ENCODE measurements around the gene EXOG.

The EXOG gene

GRCh38 chr3:38561746-38562466 is 65.8 kb downstream of the EXOG start:
- Histone ChIP-seq H3K9me3 (replicated peaks; ENCODE audit: insufficient read depth, low read length) (no peaks in the 10 kb centered on the region), H3F3A (ENCODE audit: insufficient read depth, low read length) (no peaks in the 10 kb centered on the region), H3K36me3 (replicated peaks; ENCODE audit: insufficient read depth, low read length) (no peaks in the 10 kb centered on the region), H3K9me2 (replicated peaks; ENCODE audit: insufficient read depth, low read length) (no peaks in the 10 kb centered on the region), H3K4me2 (ENCODE audit: low read depth, low read length) (no peak overlapping the region), H3K4me1 (ENCODE audit: low read length) (no peaks in the 10 kb centered on the region), H3K4me3 (ENCODE audit: low read length) (no peak overlapping the region), H3K27ac (ENCODE audit: low read length) (no peak overlapping the region), H3K9ac (ENCODE audit: low read length) (no peak overlapping the region), H2AFZ (ENCODE audit: low read length) (no peak overlapping the region), H3K27me3 (replicated peaks; ENCODE audit: insufficient read depth, low read length) (no peaks in the 10 kb centered on the region), H4K20me1 (ENCODE audit: insufficient read depth, low read length) (no peaks in the 10 kb centered on the region), H3K79me2 (ENCODE audit: low read length) (no peaks in the 10 kb centered on the region)
- no peak for TF ChIP-seq EZH2phosphoT487 (IDR thresholded peaks at IDR 0.05; ENCODE audit: low read length)
- no peak for TF ChIP-seq EZH2 (optimal IDR thresholded peaks at IDR 0.05; ENCODE audit: low read depth, low read length)
- DNase-seq: no peak

- Histone ChIP-seq H3K9me3 (replicated peaks; ENCODE audit: insufficient read depth, low read length) (no peaks in the 10 kb centered on the region), H3K4me3 (ENCODE audit: low read length) (no peak overlapping the region), H3F3A (ENCODE audit: insufficient read depth, low read length) (no peaks in the 10 kb centered on the region), H4K20me1 (ENCODE audit: insufficient read depth, low read length) (no peaks in the 10 kb centered on the region), H3K4me2 (ENCODE audit: low read depth, low read length) (no peak overlapping the region), H3K9me2 (replicated peaks; ENCODE audit: insufficient read depth, low read length) (no peaks in the 10 kb centered on the region), H3K27ac (ENCODE audit: low read length) (no peak overlapping the region), H2AFZ (ENCODE audit: low read length) (no peak overlapping the region), H3K4me1 (ENCODE audit: low read length) (no peaks in the 10 kb centered on the region), H3K79me2 (ENCODE audit: low read length) (no peaks in the 10 kb centered on the region), H3K27me3 (replicated peaks; ENCODE audit: insufficient read depth, low read length) (no peaks in the 10 kb centered on the region), H3K9ac (ENCODE audit: low read length) (no peak overlapping the region), H3K36me3 (replicated peaks; ENCODE audit: insufficient read depth, low read length) (no peaks in the 10 kb centered on the region)
- TF ChIP-seq EZH2phosphoT487 (IDR thresholded peaks at IDR 0.05; ENCODE audit: low read length): no peak
- no peak for TF ChIP-seq EZH2 (optimal IDR thresholded peaks at IDR 0.05; ENCODE audit: low read depth, low read length)
- no peak for TF ChIP-seq CTCF (IDR thresholded peaks at IDR 0.05; ENCODE audit: low read length)
- DNase-seq: no peak
Measured at GRCh38 chr3:38562467-38562925, 66.4 kb downstream of the EXOG start.

- TF ChIP-seq EZH2 (optimal IDR thresholded peaks at IDR 0.05; ENCODE audit: low read depth, low read length) (no peak), CTCF (IDR thresholded peaks at IDR 0.05; ENCODE audit: low read length) (no peak), EZH2phosphoT487 (IDR thresholded peaks at IDR 0.05; ENCODE audit: low read length) (no peak)
- Histone ChIP-seq H3K9ac (ENCODE audit: low read length) (no peak overlapping the region), H3K27me3 (replicated peaks; ENCODE audit: insufficient read depth, low read length) (no peaks in the 10 kb centered on the region), H4K20me1 (ENCODE audit: insufficient read depth, low read length) (no peaks in the 10 kb centered on the region), H3K27ac (ENCODE audit: low read length) (no peak overlapping the region), H3K36me3 (replicated peaks; ENCODE audit: insufficient read depth, low read length) (no peaks in the 10 kb centered on the region), H2AFZ (ENCODE audit: low read length) (no peak overlapping the region), H3F3A (ENCODE audit: insufficient read depth, low read length) (no peaks in the 10 kb centered on the region), H3K79me2 (ENCODE audit: low read length) (no peaks in the 10 kb centered on the region), H3K4me3 (ENCODE audit: low read length) (no peak overlapping the region), H3K9me3 (replicated peaks; ENCODE audit: insufficient read depth, low read length) (no peaks in the 10 kb centered on the region), H3K4me2 (ENCODE audit: low read depth, low read length) (no peak overlapping the region), H3K4me1 (ENCODE audit: low read length) (no peaks in the 10 kb centered on the region), H3K9me2 (replicated peaks; ENCODE audit: insufficient read depth, low read length) (no peaks in the 10 kb centered on the region)
- DNase-seq: no peak
Measured at GRCh38 chr3:38563070-38563885, 67.1 kb downstream of the EXOG start.

Data from MM.1S (cell line).